Mononuclear cell (primary cell): ENCODE results near the gene CALML6. TPM values are rescaled to one million over a fixed set of nuclear protein-coding genes. Genes with fewer than 3 reads are reported as not detected.

Experiments used
- H3K27me3 ChIP-seq: 2 replicates; pipeline ENCODE4 v1.6.0; 2011; ENCODE audit warnings: low read length, control low read depth; ENCODE audit not compliant: insufficient read depth
- H3K4me1 ChIP-seq: 2 replicates; pipeline ENCODE4 v1.5.1; 2011; ENCODE audit warnings: mild to moderate bottlenecking, low read length, control low read depth; ENCODE audit not compliant: insufficient read depth
- H3K4me3 ChIP-seq: 2 replicates; pipeline ENCODE4 v1.5.1; 2011; ENCODE audit warnings: mild to moderate bottlenecking, low read length, moderate library complexity
- H3K9me3 ChIP-seq: 2 replicates; pipeline ENCODE4 v1.5.1; 2011; ENCODE audit warnings: low read depth, mild to moderate bottlenecking, control low read depth, low read length
- total RNA-seq: library from RNA; depleted of rRNA; stranded (reverse); fragments of >200 nt; gene quantifications from one replicate; pipeline ENCODE4 v1.2.3, GENCODE V29; 2012

CALML6 gene
- total RNA-seq, 1 donor = not detected

- peaks cover 22% of the 10 kb centered on the region for H3K4me1 ChIP-seq
- H3K4me3 ChIP-seq = no peak overlapping the region
- H3K27me3 ChIP-seq = no peaks in the 10 kb centered on the region
- H3K9me3 ChIP-seq = no peaks in the 10 kb centered on the region
These were observed 15.6 kb upstream of the CALML6 start for GRCh38 chr1:1899266-1899966.

- no peaks in the 10 kb centered on the region for H3K9me3 ChIP-seq
- H3K27me3 ChIP-seq = no peaks in the 10 kb centered on the region
- H3K4me3 ChIP-seq = no peak overlapping the region
- peaks cover 17% of the 10 kb centered on the region for H3K4me1 ChIP-seq
These were observed 15.1 kb upstream of the CALML6 start for GRCh38 chr1:1899967-1900327.

GRCh38 chr1:1900883-1901640 is 14.0 kb upstream of the CALML6 start:
- no peak overlapping the region for H3K4me3 ChIP-seq
- H3K9me3 ChIP-seq = no peaks in the 10 kb centered on the region
- H3K27me3 ChIP-seq = no peaks in the 10 kb centered on the region
- peaks cover 10% of the 10 kb centered on the region for H3K4me1 ChIP-seq

- no peaks in the 10 kb centered on the region for H3K9me3 ChIP-seq
- peaks cover 12% of the 10 kb centered on the region for H3K4me1 ChIP-seq
- no peak overlapping the region for H3K4me3 ChIP-seq
- no peaks in the 10 kb centered on the region for H3K27me3 ChIP-seq
These were observed 13.3 kb upstream of the CALML6 start for GRCh38 chr1:1901641-1902294.

- Histone ChIP-seq H3K9me3 (no peaks in the 10 kb centered on the region), H3K27me3 (no peaks in the 10 kb centered on the region), H3K4me1 (peaks cover 17% of the 10 kb centered on the region), H3K4me3 (no peak overlapping the region)
These were observed 11.8 kb upstream of the CALML6 start for GRCh38 chr1:1903224-1903623.

- Histone ChIP-seq H3K9me3 (no peaks in the 10 kb centered on the region), H3K4me1 (peaks cover 21% of the 10 kb centered on the region), H3K27me3 (no peaks in the 10 kb centered on the region), H3K4me3 (no peak overlapping the region)
These were observed 8.6 kb upstream of the CALML6 start for GRCh38 chr1:1906185-1907097.

GRCh38 chr1:1907098-1907736 is 7.8 kb upstream of the CALML6 start:
- Histone ChIP-seq H3K4me1 (peaks cover 21% of the 10 kb centered on the region), H3K27me3 (no peaks in the 10 kb centered on the region), H3K4me3 (no peak overlapping the region), H3K9me3 (no peaks in the 10 kb centered on the region)

GRCh38 chr1:1908506-1908791 is 6.6 kb upstream of the CALML6 start:
- no peaks in the 10 kb centered on the region for H3K27me3 ChIP-seq
- H3K4me3 ChIP-seq = peak overlapping the region; percentile 60
- H3K4me1 ChIP-seq = peaks cover 21% of the 10 kb centered on the region
- no peaks in the 10 kb centered on the region for H3K9me3 ChIP-seq

- H3K4me1 ChIP-seq = peaks cover 21% of the 10 kb centered on the region
- H3K9me3 ChIP-seq = no peaks in the 10 kb centered on the region
- H3K4me3 ChIP-seq = no peak overlapping the region
- no peaks in the 10 kb centered on the region for H3K27me3 ChIP-seq
These were observed 5.0 kb upstream of the CALML6 start for GRCh38 chr1:1910033-1910465.

- no peaks in the 10 kb centered on the region for H3K9me3 ChIP-seq
- H3K27me3 ChIP-seq = no peaks in the 10 kb centered on the region
- no peak overlapping the region for H3K4me3 ChIP-seq
- peaks cover 21% of the 10 kb centered on the region for H3K4me1 ChIP-seq
These were observed 4.3 kb upstream of the CALML6 start for GRCh38 chr1:1910651-1911331.

GRCh38 chr1:1911350-1912041 is 3.6 kb upstream of the CALML6 start:
- H3K4me1 ChIP-seq = peaks cover 16% of the 10 kb centered on the region
- H3K9me3 ChIP-seq = no peaks in the 10 kb centered on the region
- no peaks in the 10 kb centered on the region for H3K27me3 ChIP-seq
- H3K4me3 ChIP-seq = no peak overlapping the region

- Histone ChIP-seq H3K9me3 (no peaks in the 10 kb centered on the region), H3K27me3 (no peaks in the 10 kb centered on the region), H3K4me1 (peaks cover 17% of the 10 kb centered on the region), H3K4me3 (no peak overlapping the region)
These were observed 724 bp upstream of the CALML6 start for GRCh38 chr1:1914101-1914970.
